Measurements from ENCODE around the gene ROBO1. TPM values are rescaled to one million over a fixed set of nuclear protein-coding genes. Genes with fewer than 3 reads are reported as not detected.

Gene ROBO1
- total RNA-seq, 1 experiment from 2014 or later = 32.2 TPM

DNA sequence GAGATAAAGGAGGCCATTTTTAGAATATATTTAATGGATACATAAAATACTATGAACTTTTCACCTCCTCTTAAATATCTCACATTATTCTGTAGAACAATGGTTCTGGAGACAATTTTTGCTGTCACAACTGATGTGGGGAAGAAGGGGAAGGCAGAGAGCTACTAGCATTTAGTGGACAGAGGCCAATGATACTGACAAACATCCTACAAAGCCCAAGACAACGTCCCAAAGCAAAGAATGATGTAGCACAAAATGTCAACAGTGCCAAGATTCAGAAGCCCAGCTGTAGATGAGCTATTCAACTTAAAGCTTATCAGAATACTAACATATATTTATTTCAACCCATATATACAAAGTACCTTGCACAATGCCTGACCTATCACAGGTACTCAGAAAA is 1069.4 kb downstream of the ROBO1 start:
- intact Hi-C loops (cut with micrococcal nuclease) = no loop called here
- no peak for DNase-seq (ENCODE audit: unreplicated experiment)
- Mint-ChIP-seq H3K4me1 (ENCODE audit: insufficient read depth, unreplicated experiment) (no peaks in the 10 kb centered on the region), H3K27ac (ENCODE audit: low read depth, unreplicated experiment) (no peak overlapping the region), H3K36me3 (ENCODE audit: insufficient read depth, unreplicated experiment) (no peaks in the 10 kb centered on the region), H3K27me3 (ENCODE audit: insufficient read depth, unreplicated experiment) (no peaks in the 10 kb centered on the region), H3K9me3 (ENCODE audit: unreplicated experiment) (no peaks in the 10 kb centered on the region), H3K4me3 (ENCODE audit: unreplicated experiment) (no peak overlapping the region)
- no TSS peak for BruUV-seq (replicated peaks)
- CTCF ChIA-PET = no interaction called here
- POLR2A ChIA-PET = no interaction called here
- TF ChIP-seq, protein P1, sequence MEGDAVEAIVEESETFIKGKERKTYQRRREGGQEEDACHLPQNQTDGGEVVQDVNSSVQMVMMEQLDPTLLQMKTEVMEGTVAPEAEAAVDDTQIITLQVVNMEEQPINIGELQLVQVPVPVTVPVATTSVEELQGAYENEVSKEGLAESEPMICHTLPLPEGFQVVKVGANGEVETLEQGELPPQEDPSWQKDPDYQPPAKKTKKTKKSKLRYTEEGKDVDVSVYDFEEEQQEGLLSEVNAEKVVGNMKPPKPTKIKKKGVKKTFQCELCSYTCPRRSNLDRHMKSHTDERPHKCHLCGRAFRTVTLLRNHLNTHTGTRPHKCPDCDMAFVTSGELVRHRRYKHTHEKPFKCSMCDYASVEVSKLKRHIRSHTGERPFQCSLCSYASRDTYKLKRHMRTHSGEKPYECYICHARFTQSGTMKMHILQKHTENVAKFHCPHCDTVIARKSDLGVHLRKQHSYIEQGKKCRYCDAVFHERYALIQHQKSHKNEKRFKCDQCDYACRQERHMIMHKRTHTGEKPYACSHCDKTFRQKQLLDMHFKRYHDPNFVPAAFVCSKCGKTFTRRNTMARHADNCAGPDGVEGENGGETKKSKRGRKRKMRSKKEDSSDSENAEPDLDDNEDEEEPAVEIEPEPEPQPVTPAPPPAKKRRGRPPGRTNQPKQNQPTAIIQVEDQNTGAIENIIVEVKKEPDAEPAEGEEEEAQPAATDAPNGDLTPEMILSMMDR (IDR thresholded peaks at IDR 0.05; ENCODE audit: unreplicated experiment) = no peak

DNA sequence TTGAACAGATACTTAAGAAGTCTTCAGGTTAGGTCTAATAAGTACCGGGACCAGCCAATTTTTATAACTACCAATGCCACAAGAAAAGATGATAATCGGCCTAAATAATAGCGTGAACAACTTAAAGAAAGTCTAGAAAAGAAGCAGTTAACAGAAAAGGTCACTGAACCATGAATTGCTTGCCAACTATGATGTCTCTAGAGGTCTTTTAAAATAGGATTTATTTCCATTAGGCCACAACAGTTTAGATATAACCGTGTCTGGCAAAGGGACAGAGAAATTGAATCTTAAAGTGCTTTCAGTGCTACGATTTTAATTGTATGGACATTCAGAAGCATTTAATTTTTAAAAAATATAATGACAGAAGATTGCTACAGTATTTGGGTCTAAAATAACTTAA is 1070.4 kb downstream of the ROBO1 start:
- no TSS peak for BruUV-seq (replicated peaks)
- H3K4me1 Mint-ChIP-seq (ENCODE audit: insufficient read depth, unreplicated experiment) = no peaks in the 10 kb centered on the region
- H3K9me3 Mint-ChIP-seq (ENCODE audit: unreplicated experiment) = no peaks in the 10 kb centered on the region
- H3K27ac Mint-ChIP-seq (ENCODE audit: low read depth, unreplicated experiment) = no peak overlapping the region
- intact Hi-C loops (cut with micrococcal nuclease) = no loop called here
- CTCF ChIA-PET = no interaction called here
- no peaks in the 10 kb centered on the region for H3K27me3 Mint-ChIP-seq (ENCODE audit: insufficient read depth, unreplicated experiment)
- TF ChIP-seq, protein P1 (IDR thresholded peaks at IDR 0.05; ENCODE audit: unreplicated experiment) = no peak
- no peak for DNase-seq (ENCODE audit: unreplicated experiment)
- POLR2A ChIA-PET = no interaction called here
- H3K36me3 Mint-ChIP-seq (ENCODE audit: insufficient read depth, unreplicated experiment) = no peaks in the 10 kb centered on the region
- no peak overlapping the region for H3K4me3 Mint-ChIP-seq (ENCODE audit: unreplicated experiment)

DNA sequence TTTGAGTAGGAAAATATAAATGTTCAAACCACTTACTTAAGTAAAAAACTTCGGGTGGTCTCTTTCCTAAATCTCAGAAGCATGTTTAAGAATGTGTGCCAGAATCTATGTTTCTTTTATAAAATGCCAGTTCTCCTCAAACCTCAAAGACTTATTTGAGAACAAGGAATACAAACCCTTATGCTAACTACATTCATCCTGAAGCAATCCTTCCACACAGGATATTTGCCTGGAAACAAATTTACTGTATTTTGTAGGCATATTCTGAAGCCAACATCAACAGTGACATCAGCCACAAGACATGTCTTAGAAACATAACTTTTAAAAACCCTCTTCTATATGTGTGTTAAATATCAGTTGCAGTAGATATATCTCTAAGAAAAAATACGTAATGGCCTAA is 1077.0 kb downstream of the ROBO1 start:
- peaks cover 5% of the 10 kb centered on the region for H3K4me1 Mint-ChIP-seq (ENCODE audit: insufficient read depth, unreplicated experiment)
- intact Hi-C loops (cut with micrococcal nuclease) = no loop called here
- no peak overlapping the region for H3K27ac Mint-ChIP-seq (ENCODE audit: low read depth, unreplicated experiment)
- H3K27me3 Mint-ChIP-seq (ENCODE audit: insufficient read depth, unreplicated experiment) = no peaks in the 10 kb centered on the region
- POLR2A ChIA-PET = no interaction called here
- H3K36me3 Mint-ChIP-seq (ENCODE audit: insufficient read depth, unreplicated experiment) = peaks cover under 1% of the 10 kb centered on the region
- DNase-seq (ENCODE audit: unreplicated experiment) = no peak
- no TSS peak for BruUV-seq (replicated peaks)
- CTCF ChIA-PET = no interaction called here
- H3K9me3 Mint-ChIP-seq (ENCODE audit: unreplicated experiment) = no peaks in the 10 kb centered on the region
- no peak overlapping the region for H3K4me3 Mint-ChIP-seq (ENCODE audit: unreplicated experiment)
- TF ChIP-seq, protein P1 (IDR thresholded peaks at IDR 0.05; ENCODE audit: unreplicated experiment) = no peak

DNA sequence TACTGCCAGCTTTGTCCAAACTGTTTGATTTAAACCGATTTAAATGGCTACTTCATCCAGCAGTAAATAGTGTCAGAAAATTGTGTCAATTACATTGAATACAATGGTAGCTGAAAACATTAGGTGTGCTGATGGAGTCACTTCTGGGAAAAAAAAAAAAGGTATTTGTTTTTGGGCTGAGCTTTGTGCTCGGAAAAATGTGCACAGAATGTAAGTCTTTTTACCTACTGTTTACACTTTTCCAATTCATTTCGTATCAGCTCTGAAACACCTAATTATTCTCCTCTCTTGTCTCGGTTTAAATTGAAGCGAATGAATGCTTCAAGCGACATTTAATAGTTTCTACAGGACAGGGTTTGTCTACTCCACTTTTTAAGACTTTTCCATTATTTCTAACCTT is 1078.4 kb downstream of the ROBO1 start:
- peaks cover 5% of the 10 kb centered on the region for H3K4me1 Mint-ChIP-seq (ENCODE audit: insufficient read depth, unreplicated experiment)
- CTCF ChIA-PET = interaction anchor here (0.6 to 0.7 kb wide), 2 partner anchors 23 to 29 kb away, joined by 3 to 4 read pairs; no protein-coding TSS in a partner anchor
- DNase-seq (ENCODE audit: unreplicated experiment) = no peak
- H3K9me3 Mint-ChIP-seq (ENCODE audit: unreplicated experiment) = no peaks in the 10 kb centered on the region
- TF ChIP-seq, protein P1 (IDR thresholded peaks at IDR 0.05; ENCODE audit: unreplicated experiment) = no peak
- intact Hi-C loops (cut with micrococcal nuclease) = no loop called here
- H3K27ac Mint-ChIP-seq (ENCODE audit: low read depth, unreplicated experiment) = no peak overlapping the region
- POLR2A ChIA-PET = interaction anchor here (0.8 kb wide), 1 partner anchor 76 kb away, joined by 3 read pairs; no protein-coding TSS in a partner anchor
- BruUV-seq (replicated peaks) = no TSS peak
- peaks cover 10% of the 10 kb centered on the region for H3K36me3 Mint-ChIP-seq (ENCODE audit: insufficient read depth, unreplicated experiment)
- no peaks in the 10 kb centered on the region for H3K27me3 Mint-ChIP-seq (ENCODE audit: insufficient read depth, unreplicated experiment)
- H3K4me3 Mint-ChIP-seq (ENCODE audit: unreplicated experiment) = no peak overlapping the region

All from MCF 10A (cell line).